Left forelimb (tissue), 1 donor: ENCODE results near the gene SLC22A12.

Experiments used
- DNase-seq: peaks from one replicate; pipeline ENCODE4 v3.0.0-alpha.2; 2018; ENCODE audit warnings: low spot score

The SLC22A12 gene

DNA sequence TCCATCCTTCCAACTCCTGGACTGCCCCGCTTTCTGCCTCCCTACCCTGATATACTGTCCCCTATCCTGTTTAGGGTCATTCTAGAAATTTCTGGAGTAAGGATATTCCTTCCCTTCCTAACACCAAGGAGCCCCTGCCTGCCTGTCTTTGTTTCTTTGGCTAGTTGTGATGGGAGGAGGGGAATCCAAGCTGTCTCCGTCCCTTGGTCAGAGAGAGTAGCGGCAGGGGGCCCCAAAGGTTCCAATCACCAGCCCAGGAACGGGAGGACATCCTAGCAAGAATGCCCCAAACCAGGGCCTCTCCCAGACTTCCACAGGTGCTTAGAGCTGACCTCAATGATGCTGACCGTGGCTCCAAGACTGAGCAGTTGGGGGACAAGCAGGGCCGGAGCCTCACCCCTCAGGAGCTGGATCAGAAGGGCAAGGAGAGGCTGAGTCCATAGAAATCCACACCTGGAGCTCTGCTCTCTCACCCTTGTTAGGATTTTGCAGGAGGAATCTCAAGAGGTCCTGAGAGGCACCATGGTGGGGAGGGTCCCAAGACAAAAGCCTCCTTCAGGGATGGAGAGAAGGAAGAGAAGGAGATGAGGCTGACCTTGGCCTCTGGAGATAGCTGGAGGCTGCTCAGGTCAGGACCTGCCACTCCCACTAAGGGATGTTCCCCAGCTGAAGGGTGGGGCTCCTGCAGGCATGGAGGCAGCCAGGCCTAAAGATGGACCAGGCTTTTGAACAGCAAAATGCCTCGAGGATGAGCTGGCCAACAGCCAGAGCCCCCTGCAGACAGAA is 13.6 kb downstream of the SLC22A12 start:
- DNase-seq, result no peak

DNA sequence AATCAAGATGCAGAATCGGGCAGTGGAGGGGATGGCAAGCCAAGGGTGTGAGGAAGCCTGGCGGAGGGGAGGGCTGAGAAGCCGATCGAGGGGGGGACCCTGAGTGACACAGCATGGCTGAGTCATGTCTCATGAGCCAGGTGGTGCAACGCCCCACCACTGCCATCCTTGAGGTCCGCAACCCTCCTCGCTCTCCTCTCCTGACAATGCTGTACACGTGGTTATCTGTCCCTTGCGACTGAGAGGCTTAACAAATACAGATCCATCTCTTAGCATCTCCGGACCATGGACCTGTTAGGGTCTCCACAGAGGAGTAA is 14.2 kb downstream of the SLC22A12 start:
- no peak for DNase-seq

DNA sequence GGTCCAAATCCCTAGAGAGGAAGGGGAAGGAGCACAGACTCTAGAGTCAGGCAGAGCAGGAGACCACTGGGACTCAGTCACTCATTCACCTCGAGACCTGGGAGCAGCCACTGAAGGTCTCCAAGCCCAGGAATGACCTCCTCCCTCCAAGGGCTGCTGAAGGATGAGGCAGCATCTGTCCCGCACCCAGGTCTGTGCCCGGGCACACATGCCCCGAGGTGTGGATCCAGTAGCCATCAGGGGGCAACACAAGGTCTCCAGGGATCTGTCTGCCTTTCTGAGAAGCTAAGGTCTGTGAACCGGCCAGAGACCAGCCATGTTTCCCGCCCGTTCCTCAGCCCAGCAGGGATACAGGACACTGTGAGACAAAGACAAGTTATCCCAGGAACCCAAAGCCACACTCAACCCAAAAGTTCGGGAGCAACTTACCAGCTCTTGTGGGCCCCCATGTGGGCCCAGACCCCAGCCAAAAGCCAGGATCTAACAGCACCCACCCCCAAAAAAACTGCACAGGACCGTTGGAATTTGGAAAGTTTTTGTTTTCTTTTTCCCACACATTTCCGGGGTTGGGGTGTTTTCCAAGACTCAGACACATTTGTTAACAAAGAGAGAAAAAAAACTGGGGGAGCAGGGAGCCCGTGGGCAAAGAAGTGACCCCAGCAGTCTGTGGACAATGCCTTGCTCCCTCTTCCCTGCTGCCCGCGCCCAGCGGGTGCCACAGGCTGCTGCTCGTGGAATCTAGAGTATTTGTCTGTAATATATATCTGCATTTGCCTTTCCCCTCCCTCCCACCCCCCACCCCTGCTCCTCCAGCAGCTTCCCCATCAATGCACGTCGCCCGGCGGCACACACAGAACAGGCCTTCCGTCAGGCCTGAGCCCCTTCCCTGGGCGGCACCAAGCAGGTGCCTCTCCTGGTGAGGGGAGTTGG is 14.9 kb downstream of the SLC22A12 start:
- DNase-seq, result no peak

DNA sequence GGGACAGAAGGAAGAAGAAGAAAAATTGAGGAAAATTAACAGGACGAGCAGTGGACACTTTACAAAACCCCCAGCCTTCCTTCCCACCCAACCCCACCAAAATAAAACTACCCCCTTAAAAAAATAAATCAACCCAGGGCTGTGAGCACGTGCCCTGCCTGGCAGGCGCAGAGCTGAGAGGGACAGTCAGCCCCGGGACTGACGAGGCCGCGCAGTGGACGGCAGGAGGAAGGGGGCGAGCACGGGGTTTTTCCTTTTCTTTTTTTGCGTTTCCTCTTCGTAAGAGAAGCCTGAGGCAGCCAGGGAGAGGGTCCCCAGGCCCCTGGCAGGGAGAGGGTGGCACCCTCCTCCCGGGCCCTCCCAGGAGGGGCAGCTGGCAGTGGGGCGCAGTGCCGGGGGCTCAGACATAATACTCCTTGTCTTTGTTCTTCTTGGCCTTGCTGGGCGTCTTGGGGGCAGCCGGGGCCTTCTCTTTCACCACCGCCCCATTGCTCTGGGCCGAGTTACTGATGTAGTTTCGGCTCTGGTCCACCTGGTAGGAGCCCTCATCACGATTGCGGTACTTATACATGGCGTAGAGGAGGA is 15.9 kb downstream of the SLC22A12 start:
- no peak for DNase-seq

DNA sequence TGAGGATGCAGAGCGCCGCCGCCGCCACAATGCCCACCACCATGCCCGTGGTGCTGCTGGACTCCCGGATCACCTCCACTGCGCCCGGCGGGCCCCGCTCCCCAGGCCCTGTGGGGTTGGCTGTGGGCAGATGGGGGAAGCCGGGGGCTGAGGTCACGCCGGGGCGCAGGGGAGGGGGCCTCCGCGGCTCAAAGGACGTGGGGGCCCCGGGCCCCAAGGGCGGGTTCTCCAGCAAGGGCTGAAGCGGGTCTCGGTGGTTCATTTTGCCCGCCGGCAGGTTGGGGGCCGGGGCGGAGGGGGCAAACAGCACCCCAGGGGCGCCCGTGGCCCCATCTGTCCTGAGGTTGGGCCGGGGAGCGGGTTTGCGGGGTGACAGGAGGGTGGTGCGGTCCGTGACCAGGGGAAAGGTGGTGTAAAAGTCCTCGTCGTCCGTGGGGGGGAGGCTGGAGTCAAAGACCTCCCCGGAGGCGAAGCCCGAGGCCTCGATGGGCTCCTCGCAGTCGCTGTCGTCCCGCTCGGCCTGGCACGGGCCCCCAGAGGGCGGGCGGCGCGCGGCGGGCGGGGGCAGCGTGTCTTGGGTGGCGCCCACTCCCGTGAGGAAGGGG is 16.5 kb downstream of the SLC22A12 start:
- no peak for DNase-seq

DNA sequence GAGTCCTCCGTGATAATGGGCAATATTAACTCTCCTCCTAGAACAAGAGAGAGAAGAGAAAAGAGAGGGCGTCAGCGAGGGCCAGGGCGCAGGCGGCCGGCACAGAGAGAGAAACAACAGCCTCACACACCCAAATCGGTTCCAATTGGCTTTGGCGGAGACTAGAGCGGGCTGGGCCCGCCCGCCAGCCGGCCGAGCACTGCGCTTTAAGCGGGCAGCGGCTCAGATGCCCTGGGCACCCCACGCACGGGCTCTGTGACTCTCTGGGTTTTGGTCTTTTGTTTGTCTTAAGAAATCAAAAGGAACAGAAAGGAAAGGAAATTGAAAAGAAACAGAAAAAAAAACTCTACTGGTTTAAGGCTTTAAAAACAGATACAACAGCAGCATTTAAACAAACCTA is 17.0 kb downstream of the SLC22A12 start:
- no peak for DNase-seq

DNA sequence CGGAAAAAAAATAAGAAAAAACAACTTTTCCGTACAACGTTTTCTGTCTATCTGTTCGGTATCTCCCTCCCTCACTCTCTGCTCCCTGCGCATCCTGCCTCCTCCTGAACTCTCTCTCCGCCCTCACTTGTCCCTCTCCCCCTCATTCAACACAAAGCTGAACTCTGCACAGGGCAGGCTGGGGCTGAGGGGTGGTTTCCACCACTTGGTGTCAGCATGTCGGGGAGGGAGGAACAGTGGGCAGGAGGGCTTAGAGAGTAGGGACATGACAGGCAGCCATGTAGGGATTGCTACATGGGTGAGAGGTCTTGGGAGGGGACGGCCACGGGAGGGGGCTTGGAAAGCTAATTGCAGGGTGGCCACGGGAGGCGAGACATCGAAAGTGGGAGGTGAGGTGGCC is 17.6 kb downstream of the SLC22A12 start:
- no peak for DNase-seq

DNA sequence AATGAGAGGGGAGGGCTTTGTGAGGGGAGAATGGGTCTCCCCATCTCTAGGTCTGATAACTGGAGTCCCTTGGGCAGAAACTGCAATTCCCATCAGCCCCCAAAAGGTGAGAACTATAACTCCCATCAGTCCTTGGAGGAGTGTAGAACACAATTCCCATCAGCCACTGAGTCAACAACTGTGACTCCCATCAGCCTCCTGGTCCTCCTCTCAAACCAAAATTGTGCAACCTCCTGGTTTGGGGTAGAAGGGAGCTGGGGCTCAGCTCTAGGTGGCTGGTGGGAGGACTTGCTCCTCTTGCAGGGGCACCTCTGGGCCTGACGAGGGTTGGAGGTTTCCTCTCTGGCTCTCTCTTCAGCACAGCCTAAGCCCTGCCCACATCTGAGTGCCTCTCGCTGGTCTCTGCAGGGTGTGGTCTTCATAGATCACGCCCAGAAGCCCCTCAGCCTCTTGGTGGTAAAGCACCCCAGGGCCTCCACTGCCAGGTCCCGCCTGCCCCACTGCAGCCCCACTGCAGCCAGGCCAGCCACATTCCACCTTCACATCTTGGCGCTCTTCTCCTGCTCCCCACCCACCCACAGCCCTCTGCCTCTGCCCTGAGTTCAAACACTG is 18.5 kb downstream of the SLC22A12 start:
- DNase-seq, result no peak

DNA sequence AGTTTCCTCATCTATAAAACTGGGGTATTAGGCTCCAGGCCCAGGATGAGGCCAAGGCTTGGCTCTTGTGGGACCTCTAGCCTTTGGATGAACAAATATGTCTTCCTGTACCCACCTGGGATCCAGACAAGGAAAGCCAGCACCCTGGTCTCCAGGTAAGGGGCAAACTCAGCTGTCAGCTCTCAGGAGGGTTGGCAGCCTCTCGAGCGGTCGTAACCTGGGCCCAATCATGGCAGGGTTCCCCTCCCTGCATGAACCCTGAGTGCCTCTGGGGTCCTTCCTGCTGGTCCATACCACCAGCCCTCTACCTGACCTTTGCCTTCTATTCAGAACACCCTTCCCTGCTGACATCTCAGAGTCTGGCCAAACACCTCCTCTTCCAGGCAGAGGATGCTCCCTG is 19.6 kb downstream of the SLC22A12 start:
- DNase-seq, result no peak

DNA sequence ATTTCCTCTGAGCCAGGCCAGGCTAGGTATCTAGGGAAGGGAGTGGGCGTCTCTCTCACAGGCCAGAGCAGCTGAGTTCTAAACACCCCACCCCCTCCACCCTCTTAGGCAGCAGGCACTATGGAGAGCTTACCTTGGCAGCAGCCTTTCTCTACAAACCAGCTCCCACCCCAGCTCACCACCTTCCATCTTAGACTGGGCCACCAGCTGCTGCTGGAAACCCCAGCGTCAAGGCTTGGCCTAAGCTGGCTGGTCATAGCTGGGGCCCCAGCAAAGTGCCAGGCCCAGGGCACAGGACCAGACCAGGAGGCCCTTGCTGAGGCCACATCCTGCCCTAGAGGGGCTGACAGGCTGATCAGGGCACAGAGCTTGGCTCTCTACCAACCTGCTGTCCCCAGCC is 20.2 kb downstream of the SLC22A12 start:
- DNase-seq, result no peak

DNA sequence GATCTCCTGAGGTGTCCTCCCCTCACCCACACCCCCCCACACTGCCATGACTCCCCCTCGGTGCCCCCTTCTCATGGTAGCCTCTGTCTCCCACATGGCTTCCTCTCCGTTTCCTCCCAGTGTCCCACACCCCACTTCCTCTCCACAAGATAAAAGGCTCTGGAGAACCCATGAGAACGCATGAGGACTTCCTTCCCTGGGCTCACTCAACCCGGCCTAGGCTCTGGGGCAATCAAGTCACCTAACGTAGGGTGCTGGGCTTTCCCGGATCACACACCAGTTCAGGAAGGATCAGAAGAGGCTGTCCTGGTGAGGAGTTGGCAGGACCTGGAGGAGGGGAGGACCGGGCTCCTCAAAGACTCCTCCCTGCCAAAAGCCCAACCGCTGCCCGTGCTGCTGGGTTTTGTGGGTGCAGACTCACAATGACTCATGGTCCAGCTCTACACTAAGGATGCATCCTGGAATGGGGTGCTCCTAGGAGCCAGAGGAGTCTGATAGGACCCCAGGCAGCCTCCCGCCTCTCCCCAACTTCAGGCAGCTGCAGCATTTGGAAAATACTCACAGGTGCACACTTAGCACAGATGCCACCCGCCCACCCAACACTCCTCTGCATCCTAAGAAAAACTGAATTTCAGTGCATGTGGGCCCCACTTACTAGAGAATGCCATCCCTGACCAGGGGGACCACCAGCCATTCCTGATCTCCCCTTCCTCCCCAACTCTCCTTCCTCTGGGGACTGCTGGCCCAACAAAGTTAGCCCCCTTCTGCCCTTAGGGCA is 21.0 kb downstream of the SLC22A12 start:
- DNase-seq, result no peak

DNA sequence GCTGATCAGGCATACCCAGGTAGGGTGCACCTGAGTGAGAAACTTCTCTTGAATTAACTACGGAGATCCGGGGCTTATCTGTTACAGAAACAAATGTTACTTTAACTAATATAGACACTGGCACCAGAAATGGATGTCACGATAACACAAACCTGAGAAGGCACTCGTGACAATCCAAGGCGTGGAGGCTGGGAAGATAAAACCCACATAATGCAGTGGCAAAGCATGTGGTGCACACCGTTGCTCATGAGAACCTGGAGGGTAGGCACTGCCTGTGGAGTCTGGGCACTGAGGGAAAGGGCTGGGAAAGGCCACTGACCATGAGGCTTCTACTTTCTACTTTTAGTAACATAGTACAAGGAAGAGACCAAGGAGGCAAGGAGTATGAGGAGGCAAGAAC is 22.6 kb downstream of the SLC22A12 start:
- DNase-seq, result no peak

DNA sequence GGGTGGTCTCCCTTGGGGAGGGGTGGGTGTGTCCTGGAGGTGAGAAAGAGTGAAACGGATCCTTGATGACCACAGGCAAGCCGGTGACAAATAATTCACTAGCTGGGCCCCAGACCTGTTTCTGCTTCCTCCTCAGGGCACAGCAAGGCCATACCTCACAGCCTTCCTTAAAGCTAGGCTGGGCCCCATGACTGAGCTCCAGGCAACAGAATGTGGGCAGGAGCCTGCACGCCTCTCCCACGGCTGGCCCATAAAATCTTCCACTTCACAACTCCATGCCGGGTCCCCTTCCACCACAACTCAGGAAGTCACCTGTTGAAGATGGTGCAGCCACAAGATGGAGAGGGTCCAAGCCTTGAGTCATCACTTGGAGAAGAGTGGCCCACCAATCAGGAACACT is 23.9 kb downstream of the SLC22A12 start:
- DNase-seq, result no peak

DNA sequence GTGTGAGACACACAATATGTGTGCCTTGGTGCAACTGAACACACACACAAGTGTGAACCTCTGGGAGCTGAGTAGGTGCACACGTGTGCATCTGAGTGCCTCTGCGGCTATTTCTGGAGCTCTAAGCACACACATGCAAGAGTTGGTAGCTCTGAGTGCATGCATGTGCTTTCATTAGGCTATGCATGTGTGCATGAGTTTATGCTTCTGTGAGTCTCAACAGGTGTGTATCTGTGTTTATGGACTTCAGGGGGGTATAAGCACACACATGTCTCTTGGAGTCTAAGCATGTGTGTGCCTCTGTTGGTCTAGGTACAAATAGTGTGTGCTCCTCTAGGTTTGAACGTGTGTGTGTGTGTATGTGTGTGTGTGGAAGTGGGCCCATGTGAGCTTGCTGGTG is 25.8 kb downstream of the SLC22A12 start:
- DNase-seq, result no peak

DNA sequence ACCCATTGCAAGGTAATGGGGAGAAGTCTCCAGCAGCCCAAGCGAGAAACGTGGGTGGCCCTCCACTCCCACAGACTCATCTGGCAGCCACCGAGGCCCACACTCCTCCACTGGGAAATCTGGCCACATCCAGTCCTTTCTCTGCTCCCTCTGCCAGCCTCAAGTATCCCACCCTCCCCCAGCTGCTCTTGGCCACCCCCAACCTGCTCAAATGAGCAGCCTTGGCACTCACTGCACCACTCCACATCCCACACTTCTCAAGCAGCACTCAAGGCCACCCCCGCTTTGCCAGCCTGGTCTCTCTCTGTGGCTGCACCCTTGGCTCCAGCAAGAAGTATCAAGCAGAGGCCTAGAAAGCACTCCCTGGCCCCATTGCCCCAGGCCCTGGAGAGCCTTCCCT is 28.2 kb downstream of the SLC22A12 start:
- DNase-seq, result no peak

DNA sequence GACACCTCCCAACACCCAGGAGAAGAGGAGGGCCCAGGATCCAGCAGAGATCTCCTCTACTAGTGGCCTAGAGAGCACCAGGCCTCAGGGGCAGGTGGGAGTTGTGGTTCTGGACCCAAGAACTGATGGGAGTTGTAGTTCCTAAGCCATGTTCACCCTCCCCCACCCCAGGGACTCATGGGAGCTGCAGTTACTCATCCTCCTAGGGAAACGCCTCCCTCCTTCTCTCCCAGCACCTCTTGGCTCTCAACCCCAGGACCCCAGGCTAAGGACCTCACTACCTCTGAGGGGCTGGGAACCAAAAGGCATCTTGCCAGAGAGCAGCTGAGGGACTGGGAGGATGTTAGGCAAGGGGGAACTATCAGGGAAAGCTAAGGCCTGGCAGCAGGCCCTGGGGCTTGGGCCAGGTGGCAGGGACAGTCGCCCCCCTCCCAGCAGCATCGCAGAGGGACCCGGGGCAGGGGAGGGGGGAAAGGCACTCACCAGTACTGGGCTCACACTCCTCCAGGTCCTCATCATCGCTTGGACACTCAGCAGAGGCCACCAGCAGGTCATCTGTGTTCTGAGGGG is 28.9 kb downstream of the SLC22A12 start:
- DNase-seq, result peak; percentile 80

DNA sequence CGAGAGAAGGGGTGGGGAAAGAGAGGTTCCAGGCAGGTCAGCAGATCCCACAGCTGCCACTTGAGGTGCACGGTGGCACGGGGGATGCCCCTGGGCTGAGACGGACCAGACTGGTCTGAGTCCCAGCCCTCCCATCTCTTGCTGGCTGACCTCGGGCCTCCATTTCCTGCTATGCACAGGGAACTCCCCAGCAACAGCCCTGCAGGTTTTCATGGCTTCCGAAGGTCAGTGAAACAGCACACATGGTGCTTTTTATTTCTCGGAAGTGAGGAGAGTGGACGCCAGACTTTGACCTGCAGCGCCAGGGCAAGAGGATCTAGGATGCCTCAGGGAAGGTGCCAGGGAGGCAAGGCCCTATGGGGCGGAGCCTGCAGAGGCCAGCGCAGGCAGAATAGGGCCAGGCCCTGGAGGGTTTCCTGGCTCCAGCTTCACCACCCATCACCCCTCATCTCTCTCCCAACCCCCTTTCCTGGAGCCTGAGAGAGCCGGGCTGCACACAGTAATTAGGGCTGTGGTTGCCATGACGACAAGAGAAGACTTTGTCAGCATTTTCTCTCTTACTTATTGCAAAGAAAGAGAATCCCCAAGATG is 29.5 kb downstream of the SLC22A12 start:
- DNase-seq, result peak; percentile 72

DNA sequence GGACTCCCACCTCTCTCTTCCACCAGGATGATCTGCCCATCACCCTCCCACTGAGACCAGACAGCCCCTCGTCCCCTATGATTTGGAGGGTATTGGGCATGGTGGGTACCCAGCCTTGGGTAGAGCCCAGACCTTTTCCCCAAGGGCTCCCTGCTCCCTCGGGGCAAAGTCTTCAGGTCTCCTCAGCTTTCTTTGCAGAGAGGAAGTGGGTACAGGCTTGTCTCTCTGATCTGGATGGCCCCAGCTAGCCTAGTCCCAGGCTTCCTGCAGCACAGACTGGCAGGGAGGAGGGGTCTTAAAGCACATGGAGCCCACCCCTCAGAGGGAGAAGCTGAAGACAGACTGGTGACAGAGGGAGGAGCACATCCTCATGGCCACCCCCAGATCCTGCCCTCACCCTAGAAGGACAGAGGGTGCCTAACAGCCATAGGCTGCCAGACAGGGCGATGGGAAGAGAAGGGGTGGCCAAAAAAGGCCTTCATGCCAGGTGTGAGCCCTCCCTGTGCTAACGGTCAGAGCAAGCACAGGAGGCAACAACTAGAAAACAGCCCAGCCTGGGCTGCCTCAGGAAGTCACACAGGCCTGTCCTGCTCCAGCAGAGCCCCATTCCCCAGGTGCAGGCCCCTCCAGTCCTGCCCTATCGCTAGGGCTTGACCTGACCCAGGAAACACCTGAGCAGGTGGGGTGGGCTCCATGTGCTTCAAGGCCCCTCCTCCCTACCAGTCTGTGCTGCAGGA is 30.4 kb downstream of the SLC22A12 start:
- DNase-seq, result no peak

DNA sequence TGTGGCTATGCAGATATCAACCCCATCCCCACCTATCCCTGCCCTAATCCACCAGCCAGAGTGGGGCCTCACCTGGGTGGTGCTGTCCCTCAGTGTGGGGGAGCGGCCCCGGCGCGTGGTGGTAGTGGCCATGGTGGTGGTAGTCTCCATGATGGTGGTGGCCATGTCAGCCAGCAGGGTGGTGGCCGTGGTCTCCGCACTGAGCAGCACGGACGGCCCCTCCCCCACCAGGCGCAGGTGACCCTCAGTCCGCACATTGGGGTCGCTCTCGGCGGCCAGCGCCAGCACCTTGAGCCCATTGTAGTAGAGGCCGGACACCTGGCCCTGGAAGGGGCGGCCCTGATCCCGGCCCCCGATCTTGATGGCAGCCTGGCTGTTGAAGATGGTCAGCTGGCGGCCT is 31.7 kb downstream of the SLC22A12 start:
- DNase-seq, result no peak

DNA sequence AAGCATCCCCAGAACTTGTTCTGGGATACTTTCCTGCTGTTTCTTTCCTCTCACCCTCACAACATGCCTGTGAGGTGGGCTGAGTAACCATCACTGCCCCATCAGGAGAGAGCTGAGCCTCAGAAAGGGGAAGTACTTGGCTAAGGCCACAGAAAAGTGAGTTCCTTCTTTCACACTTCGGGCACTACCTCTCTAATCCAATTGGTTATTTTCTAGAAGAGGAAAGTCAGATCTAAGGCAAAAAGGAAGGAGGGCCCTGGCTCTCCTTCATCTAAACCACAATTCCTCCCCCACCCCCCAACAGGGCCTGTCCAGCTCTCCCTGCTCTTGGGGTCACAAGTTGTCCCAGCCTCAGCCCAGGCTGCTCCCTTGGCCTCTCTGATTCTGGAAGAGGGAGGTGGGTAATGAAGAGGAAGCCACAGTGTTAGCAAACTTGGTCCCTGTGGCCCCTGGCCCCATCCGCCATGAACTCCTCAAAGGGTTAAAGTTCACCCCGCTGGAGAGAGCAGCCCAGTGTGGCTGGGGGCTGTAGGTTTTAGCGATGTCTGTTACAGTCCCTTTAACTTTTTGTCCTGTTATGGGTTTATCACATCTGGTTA is 34.0 kb downstream of the SLC22A12 start:
- DNase-seq, result no peak
